GM19351 (cell line): ENCODE measurements around the gene PODXL.
"Not testable (repeated sequence)": the region's sequence is repeated elsewhere in the genome, so short reads cannot be mapped to it uniquely, and the experiment has no call there.

ENCODE experiments used
- ATAC-seq: cut with Tn5 transposase; IDR thresholded peaks from one replicate; pipeline ENCODE4 v1.9.1; 2021; ENCODE audit warnings: mild to moderate bottlenecking, moderate library complexity; ENCODE audit not compliant: unreplicated experiment

The PODXL gene

DNA sequence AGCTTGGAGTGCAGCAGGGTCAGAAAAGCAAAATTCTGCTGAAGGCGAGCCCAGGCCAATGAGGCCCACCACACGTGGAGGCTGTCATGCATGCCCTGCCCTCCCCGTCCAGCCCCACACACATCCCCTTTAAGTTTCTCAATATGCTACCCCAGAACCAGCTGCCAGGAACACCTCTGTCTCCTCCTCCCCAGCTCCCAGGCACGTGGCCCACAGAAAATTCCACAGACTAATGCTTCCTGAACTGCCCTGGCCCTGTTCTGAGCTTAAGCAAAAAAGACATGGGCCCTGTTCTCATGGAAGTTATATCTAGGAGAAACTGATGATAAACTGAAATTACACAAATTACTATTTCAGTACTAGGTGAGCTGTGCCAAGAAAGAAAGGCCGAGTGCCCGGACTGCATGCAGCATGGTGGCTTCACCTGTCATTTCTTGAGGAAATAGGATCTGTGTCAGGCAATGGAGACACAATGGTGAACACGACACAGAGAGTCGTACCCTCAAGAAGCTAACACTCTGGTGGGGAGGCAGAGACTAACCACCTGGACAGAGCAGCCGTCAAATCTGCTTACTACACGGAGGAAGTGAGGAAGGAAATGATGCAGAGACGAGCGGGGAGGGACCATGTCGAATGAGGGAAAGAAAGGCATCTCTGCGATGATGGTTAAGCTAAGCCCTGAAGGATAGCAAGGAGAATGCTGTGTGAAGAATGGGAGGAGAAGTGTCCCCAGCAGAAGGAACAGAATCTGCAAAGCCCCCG lies 44.5 kb downstream of the PODXL start:
- no peak for ATAC-seq

DNA sequence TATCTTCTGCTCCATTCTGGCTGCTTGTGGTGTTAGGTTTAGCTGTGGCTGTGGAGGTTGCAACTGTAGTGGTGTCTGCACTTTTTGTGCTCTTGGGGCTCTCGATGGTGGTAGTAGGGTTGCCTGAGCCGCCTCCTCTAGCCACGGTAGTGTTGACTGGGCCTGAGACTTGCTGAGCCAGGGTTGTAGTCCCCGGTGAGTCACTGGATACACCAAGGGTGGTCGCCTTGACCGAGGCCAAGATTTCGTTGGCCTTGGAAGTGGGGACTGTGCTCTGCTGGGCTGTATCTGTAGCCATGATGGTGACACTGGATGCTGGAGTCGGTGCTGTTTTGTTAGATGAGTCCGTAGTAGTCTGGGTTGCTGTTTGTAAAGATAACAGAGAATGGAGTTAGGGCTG lies 45.4 kb downstream of the PODXL start:
- ATAC-seq = no peak

DNA sequence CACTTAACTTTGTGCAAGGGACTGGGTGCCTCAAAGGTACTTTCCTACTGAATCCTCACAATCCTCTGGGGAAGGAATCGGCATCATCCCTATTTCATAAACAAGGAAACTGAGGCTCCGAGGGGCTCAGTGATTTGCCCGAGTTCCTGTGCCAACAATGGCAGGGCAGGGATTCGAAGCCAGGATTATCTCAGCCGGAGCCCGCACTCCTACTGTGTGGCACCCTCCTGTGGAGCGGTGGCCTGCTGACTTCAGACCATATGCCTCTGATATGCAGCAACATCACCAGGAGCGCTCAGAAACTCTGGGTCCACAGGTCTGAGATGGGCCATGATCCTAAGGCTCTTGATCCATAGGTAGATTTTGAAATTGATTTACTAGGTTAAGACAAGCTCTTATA lies 46.6 kb downstream of the PODXL start:
- ATAC-seq = no peak

DNA sequence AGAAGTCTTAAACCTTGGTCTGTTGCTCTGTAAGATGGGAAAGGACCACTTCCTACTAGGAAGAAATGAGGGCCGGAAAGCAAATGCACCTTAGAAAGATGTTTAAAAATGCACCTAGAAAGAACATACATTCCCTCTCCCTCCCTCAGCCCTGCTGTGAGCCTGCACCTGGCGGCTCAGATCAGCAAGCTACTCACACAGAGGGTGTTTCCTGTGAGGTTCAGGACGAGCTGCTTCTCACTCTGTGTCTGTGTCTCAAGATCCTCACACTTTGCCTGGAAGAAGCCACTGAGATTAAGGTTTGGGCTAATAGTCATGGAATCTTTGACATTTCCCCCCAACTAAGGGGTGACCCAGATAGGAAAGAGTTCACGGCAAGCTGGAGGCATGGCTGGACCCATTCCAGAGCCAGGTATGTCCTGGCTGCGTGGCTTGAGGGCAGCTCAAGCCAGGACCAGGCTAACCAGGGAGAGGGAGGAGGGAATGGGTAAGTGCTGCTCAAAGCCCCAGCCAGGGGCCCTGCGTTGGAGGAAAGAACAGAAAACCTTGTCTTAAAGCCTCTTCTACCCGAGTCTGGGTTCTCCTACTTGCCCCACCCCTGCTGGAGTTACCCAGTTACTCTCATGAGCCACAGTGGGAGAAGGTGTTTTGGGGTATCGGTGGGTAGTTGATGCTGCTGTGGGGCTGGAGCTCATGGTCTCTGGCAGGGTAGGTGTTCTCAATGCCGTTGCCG lies 47.5 kb downstream of the PODXL start:
- no peak for ATAC-seq

DNA sequence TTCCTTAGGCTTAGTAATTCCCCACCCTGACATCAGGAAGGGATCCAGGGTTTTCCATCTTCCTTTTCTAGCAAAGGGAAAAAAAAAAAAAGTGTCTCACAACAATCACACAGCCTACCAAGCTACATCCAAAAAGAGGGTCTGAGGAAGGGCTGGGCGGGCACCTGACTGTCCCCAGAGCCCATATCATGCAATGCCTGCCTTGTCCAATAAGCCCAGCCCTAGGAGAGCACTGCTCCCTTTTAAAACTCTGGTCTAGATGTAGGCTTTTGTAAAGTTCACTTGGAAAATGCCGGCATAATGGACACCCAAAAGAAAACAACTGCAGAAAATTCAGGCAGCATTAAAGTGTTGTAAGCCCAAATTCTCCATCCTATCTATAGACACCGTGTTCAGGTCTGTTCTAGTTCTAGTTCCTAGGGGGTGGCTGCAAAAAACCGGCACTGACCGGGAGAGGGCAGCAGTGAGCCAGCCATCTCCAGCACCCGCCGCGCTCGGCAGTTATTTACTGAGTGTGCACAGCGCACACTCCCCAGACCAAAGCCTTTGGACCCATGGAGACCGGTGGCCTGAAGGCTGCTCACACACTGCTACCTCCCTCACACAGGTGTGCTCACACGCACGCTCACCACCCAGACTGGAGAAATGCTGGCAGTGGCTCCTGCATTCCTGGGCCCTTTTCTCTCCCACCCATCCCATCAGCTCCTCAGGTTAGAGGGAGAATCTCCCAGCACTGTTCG lies 48.7 kb downstream of the PODXL start:
- ATAC-seq = peak; percentile 80

DNA sequence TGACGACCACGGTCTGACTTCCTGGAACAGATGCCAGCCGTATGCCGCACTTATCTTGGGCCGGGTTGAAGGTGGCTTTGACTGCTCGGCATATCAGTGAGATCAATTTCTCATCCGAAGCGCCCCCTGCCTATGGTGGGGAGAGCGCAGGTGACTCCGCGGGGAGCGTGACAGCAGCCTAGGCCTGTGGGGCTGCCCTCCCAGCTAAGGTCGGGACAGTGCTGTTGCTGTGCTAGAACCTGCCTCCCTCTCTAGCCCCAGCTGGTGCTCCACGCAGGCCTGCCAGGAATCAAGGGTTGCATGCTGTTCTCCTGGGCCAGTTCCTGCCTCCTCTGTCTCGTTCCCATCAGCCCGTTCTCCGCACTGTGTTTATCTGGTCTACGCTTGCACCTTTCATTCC lies 49.8 kb downstream of the PODXL start:
- ATAC-seq = no peak

DNA sequence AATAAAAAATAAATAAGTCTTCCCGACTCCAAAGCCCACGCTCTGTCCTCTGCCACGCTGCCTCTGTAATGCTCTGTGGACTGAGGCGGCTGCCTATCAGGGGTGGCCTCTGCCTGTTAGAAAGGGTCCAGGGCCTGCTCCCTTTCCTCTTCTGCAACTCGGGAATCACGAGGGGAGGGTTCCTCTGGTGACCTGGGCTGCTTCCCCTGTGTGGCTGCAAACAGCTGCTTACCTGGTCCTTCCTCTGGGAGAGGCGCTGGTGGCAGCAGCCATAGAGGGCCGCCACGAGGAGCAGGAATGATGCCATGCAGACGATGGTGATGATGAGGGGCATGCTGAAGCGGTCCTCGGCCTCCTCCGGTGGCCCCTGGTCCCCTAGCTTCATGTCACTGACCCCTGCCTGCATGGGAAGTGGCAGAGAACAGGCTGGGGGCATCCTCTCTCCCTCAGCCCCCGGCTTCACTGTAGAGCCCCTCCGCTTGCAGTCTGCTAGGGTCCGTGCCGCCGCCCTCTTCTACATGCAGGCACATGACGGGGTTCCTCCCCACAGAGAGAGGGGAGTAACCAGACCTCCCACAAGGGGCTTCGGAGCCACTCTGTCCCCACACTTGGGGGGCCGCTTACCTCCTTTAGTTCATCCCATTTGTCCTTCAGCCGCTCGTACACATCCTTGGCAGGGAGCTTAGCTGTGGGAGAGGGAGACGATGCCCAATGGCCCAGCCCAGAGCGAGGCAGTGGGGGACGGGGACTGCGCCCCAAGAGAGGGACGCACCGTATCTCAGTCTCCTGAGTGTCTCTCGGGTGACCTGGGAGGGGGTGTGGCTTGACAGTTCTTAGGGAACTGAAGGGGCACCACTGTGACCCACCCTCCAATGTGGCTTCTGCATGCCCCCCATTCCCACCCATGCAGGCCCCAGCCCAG lies 50.5 kb downstream of the PODXL start:
- no peak for ATAC-seq

DNA sequence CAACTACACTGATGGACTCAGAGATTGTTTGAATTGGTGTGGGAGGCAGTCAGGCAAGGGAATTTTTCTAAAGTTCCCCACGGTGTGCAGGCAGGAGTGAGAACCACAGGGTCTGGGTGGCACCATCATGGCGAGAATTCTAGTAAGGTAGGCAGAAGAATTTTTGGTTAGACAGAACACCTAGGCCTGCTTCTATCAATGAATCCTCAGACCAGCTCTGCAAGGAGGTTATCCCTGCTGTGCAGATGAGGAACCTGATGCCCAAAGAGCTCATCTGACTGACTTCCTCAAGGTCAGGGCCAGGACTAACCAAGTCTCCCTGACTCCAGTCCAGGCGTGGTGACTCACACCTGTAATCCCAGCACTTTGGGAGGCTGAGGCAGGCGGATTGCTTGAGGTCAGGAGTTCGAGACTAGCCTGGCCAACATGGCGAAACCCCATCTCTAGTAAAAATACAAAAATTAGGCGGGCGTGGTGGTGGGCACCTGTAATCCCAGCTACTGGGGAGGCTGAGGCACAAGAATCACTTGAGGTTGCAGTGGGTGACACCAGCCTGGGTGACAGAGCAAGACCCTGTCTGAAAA lies 51.3 kb downstream of the PODXL start:
- ATAC-seq = not testable (repeated sequence)

DNA sequence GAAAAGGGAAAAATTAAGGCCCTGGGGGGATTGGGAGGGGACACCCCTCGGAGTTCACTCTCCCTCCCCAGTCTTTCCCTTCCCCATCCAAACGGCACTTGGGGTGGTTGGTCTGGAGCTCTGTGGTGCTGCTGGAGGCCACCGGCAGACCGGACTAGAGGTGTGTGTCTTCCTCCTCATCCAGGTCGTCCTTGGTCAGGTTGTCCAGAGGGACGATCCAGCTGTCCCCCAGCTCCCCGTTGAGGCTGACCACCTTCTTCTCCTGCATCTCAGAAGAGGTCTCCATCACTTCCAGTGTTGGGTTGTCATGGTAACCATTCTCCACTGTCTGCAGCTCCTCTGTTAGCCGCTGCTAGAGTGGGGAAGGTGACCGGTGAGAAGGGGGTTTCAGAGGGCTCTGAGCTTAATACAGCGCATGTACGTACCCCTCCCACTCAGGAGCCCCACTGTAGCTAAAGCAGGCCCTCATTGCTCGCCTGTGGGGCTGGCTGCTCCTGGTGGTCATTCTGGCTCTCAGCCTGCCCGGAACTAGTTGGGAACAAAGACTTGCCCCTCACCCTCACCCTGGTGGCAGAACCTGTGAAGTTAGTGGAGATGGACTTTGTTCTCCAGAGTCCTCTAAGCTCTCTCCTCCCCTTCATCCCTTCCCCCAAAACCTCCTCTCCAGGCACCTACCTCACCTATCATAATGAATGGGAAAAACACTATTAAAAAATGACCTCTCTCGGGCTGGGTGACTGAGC lies 52.1 kb downstream of the PODXL start:
- no peak for ATAC-seq

DNA sequence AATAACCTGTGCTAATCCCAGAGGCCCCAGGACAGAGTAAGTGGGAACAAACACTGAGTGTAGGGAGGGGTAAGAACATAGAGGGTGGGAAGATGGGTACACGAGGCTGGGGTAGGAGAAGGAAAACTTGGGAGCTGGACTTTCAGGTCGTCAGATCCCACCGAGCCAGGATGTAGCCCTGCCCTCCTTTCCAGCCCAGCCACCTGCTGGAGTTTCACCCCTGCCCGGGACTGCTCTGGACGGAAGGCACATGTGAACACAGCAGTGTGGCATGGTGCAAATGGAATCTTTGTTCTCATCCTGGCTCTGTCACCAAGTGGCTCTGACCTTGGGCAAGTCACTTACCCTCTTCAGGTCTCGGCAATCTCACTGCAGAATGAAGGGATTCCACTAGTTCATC lies 52.8 kb downstream of the PODXL start:
- no peak for ATAC-seq

DNA sequence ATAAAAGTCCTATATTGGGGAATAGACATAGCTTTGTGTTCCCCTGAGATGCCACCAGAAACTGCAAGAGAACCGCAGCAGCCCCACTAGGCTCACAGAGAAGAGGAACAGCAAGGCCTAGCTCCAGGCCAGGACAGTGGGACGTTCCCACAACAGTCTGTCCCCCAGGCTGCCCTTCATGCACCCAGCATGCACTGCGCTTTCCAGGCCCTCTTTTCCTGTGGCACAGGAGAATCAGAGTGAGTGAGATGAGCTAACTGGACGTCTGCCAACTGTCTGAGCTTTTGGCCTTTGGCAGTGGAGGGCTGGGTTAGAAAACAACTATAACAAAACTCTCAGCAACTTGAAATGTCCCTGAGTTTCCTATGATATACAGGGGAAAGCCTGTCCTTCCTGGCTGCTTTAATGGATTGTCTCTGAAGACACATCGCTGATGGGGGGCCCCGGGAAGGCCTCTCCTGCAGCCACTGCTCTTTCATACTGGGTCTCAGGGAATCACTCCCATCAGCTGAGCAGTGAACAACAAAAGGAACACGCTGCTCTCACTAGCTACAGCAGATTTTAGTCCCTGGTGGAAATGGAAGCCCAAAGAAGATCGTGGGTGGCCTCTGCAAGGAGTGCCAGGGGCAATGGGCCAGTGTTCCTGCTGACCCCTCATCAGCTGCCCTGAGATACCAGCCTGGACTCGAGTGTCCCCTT lies 53.5 kb downstream of the PODXL start:
- no peak for ATAC-seq

DNA sequence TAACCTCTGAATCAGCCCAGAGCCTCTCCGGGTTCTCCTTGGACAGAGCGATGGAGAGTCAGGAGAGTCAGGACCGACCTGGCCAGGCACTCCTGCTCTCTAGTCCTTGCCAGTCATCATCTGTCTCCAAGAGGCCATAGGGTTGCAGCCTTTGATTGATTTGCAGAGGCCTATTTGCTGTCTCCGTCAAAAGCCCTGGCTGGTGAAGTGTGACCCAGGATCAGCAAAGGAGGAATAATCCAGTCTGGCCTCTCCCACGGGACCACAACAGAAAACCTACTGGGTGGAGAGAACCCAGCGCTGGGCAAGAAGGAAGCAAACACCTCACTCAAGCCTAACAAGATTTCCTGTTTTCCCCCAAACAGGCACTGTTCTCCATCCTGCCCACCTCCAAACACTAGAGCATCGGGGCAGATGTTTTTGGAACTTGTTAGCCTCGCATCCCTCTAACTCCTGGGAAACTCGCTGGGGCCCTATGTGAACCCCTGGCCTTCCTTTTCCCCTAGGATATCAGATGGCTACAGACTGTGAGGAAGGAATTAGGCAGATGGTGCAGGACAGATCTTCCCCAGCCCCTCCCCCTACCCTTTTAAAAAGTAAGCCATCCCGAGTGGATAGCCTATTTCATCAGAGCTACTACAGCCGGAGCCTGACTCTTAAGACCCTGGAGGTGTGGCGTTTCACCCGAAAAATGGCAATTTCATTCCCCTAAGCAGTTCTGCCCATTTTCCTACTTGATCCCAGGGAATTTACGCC lies 54.3 kb downstream of the PODXL start:
- no peak for ATAC-seq

DNA sequence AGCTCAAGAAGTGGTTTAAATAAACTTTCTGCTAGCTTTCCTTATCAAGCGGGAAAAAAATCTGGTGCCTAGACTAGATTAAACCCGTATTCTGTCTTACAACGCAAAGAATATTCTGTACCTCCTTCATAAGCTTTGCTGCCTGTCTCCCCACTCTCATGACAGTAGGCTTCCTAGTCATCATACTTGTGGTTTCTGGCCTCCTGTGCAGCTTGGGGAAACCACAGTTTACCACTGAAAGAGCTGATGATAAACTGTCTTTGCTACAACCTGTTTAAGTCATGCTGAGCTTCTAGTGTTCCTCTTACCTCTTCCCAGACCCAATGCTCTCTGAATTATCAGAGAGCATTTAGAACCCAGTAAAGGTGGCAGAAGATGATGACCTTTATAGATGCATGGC lies 55.0 kb downstream of the PODXL start:
- ATAC-seq = peak; percentile 85

DNA sequence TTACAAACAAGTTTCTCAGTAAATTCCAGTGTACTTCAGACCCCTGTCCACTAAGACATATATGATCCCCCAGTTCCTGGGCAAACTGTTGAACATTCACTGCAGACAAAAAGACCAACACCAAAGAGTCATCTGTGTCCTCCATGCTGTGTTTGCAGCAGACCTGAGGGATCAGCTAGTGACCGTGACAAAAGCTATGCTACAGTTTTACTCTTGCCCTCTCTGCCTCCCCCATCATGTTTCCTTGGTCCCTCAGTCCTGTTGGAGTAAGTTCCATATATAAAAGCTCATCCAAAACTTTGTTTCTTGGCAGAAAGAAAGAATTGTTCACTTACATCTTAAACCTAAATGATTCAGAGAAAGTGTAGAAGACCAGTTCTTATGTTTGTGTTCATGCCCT lies 56.1 kb downstream of the PODXL start:
- ATAC-seq = no peak

DNA sequence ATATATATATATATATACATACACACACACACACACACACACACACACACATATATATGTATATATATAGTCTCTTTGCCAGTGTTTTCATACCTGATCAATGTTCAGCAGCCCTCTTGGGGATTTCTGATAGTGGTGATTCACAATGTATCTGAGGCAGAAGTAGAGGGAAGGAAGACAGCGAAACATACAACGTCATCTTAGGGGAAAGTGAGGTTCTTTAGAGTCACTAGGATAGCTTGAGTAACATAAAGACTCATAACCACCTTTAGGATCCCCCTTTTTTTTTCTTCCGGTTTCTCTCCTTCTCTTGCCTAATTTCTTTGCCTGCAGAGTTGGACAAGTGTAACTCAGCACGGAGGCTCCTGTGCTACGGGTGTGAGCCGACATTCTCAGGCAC lies 56.6 kb downstream of the PODXL start:
- no peak for ATAC-seq

DNA sequence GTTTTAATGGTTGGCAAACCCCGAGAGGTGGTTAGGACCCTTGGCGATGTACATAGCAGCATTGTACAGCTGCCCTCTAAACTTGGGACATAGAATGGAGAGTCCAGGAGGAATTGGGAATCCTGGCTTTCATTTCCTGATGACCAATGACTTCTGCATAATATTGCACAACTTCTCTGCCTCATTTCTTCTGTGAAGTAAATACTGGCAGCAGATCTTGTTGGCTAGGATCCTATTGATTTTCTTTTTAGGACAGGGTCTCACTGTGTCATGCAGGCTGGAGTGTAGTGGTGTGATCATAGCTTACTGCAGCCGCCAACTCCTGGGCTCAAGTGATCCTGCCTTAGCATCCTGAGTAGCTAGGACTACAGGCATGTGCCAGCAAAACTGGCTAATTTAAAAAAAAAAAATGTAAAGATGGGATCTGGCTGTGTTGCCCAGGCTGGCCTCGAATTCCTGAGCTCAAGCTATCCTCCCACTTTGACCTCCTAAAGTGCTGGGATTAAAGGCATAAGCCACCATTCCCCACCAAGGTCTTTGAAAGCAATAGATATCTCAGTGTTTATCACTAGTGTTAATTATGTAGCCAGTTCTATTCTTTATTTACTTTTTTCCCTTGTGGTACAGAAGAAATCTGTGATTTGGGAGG lies 58.1 kb downstream of the PODXL start:
- ATAC-seq = no peak

DNA sequence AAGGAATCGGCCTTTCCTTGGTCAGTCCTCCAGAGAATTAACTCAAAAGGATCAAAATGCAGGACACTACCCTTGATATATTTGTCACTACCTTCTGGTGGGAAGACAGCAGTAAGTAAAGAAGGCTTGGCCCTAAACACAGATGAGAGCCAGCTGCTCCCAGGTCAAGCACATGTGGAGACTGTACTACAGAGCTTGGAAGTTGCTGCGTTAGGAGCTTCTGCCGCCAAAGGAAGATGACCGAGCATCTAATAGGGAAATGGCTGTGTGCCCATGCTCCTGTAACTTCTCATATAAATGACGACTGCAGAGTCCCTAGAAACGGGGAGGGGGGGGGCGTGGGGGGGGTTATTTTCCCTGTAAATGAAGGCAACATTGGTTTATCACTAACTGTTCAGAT lies 59.0 kb downstream of the PODXL start:
- ATAC-seq = no peak
